Natural killer cell (primary cell): ENCODE results near the gene CDKL4. TPM values are rescaled to one million over a fixed set of nuclear protein-coding genes. Genes with fewer than 3 reads are reported as not detected.

Experiments
- ATAC-seq, 3 donors: fragments of 150-1000 bp in 2 of 3; fragments of 200-7000 bp in 1 of 3; cut with Tn5 transposase; 1 replicate in 1 of 3; 2 replicates in 2 of 3; pipeline ENCODE4 v1.10.0; 2021; ENCODE audit warnings: mild to moderate bottlenecking in 2 of 3, moderate library complexity in 2 of 3
- DNase-seq, 2 donors: peaks; one replicate each; pipeline versions ENCODE4 v3.0.0 to v3.0.0-alpha.2; 2013 to 2021; ENCODE audit warnings: mixed read lengths in 1 of 2
- H3K27ac ChIP-seq: one replicate; pipeline ENCODE4 v1.5.1; 2013; ENCODE audit warnings: mild to moderate bottlenecking, low read length
- H3K27me3 ChIP-seq: one replicate; pipeline ENCODE4 v1.6.1; 2013; ENCODE audit warnings: low read length; ENCODE audit not compliant: control insufficient read depth, insufficient read depth
- H3K36me3 ChIP-seq: one replicate; pipeline ENCODE4 v1.6.1; 2013; ENCODE audit warnings: low read length; ENCODE audit not compliant: control insufficient read depth, insufficient read depth
- H3K4me1 ChIP-seq: one replicate; pipeline ENCODE4 v1.6.1; 2013; ENCODE audit warnings: low read length; ENCODE audit not compliant: control insufficient read depth, insufficient read depth
- H3K4me3 ChIP-seq: one replicate; pipeline ENCODE4 v1.5.1; 2013; ENCODE audit warnings: low read length
- H3K9me3 ChIP-seq: one replicate; pipeline ENCODE4 v1.6.1; 2013; ENCODE audit warnings: low read length; ENCODE audit not compliant: control insufficient read depth, insufficient read depth
- H3K27ac Mint-ChIP-seq, 2 donors: one replicate each; pipeline ENCODE4 v1.8.0; 2022; ENCODE audit warnings: mild to moderate bottlenecking in 2 of 2, mixed read lengths in 2 of 2, moderate library complexity in 1 of 2
- H3K27me3 Mint-ChIP-seq, 2 donors: one replicate each; pipeline ENCODE4 v1.8.0; 2022; ENCODE audit warnings: low read depth in 2 of 2, mixed read lengths in 2 of 2
- H3K36me3 Mint-ChIP-seq: one replicate; pipeline ENCODE4 v1.8.0; 2022; ENCODE audit warnings: mixed read lengths
- H3K4me1 Mint-ChIP-seq, 2 donors: one replicate each; pipeline ENCODE4 v1.8.0; 2022; ENCODE audit warnings: mixed read lengths in 2 of 2
- H3K4me3 Mint-ChIP-seq: one replicate; pipeline ENCODE4 v1.8.0; 2022; ENCODE audit warnings: mild to moderate bottlenecking, moderate library complexity, mixed read lengths
- H3K9me3 Mint-ChIP-seq, 2 donors: one replicate each; pipeline ENCODE4 v1.8.0; 2022; ENCODE audit warnings: mixed read lengths in 2 of 2
- CTCF ChIP-seq: fragments of 200-600 bp; IDR thresholded peaks from one replicate; pipeline ENCODE4 v1.8.0; 2022; ENCODE audit warnings: antibody characterized with exemption
- WGBS: methylation state at CpG from one replicate; pipeline ENCODE4 v1.1.7; 2013; ENCODE audit warnings: missing lambda C conversion rate; ENCODE audit not compliant: insufficient coverage; 5-methylcytosine and 5-hydroxymethylcytosine counted together
- intact Hi-C: fragments of 100-400 bp; cut with micrococcal nuclease; formaldehyde crosslinking; loops from one replicate; pipeline ENCODE4 v1.14.2; 2022
- total RNA-seq, 4 donors: library from RNA; stranded (reverse); fragments of 120-200 nt in 1 of 4; gene quantifications; one replicate each; pipeline versions ENCODE4 v1.2.3 to v1.2.4, GENCODE V29; 2013 to 2022

The CDKL4 gene
- total RNA-seq, 3 donors from 2014 or later (not counting 1 experiment from before 2014, with no cell fraction given) = not detected

GRCh38 chr2:39269941-39270340 is 26.2 kb upstream of the CDKL4 start:
- H3K9me3 Mint-ChIP-seq = no peaks in the 10 kb centered on the region
- intact Hi-C loops = no loop called here
- TF ChIP-seq CTCF = no peak

GRCh38 chr2:39266916-39267434 is 23.2 kb upstream of the CDKL4 start:
- Mint-ChIP-seq H3K4me1 (peaks cover 20 to 21% of the 10 kb centered on the region in 2 donors), H3K27me3 (no peaks in the 10 kb centered on the region), H3K9me3 (no peaks in the 10 kb centered on the region), H3K36me3 (no peaks in the 10 kb centered on the region), H3K4me3 (no peak overlapping the region), H3K27ac (peak overlapping the region; percentile 76)
- Histone ChIP-seq H3K4me3 (no peak overlapping the region), H3K4me1 (no peaks in the 10 kb centered on the region), H3K36me3 (no peaks in the 10 kb centered on the region), H3K27me3 (no peaks in the 10 kb centered on the region), H3K27ac (no peak overlapping the region), H3K9me3 (no peaks in the 10 kb centered on the region)
- intact Hi-C loops = no loop called here
- no peak for DNase-seq
- WGBS = 100% methylated on average over 3 of the region's 3 CpGs
- ATAC-seq = no peak
- no peak for TF ChIP-seq CTCF

More at GRCh38 chr2:39269941-39270340, 26.2 kb upstream of the CDKL4 start:
- ATAC-seq (no peak), DNase-seq (no peak)
- no peak overlapping the region for H3K4me3 Mint-ChIP-seq
- no peaks in the 10 kb centered on the region for H3K36me3 Mint-ChIP-seq
- H3K27me3 Mint-ChIP-seq = no peaks in the 10 kb centered on the region
- Histone ChIP-seq H3K4me3 (no peak overlapping the region), H3K27me3 (no peaks in the 10 kb centered on the region), H3K36me3 (peaks cover 5% of the 10 kb centered on the region), H3K27ac (no peak overlapping the region), H3K9me3 (no peaks in the 10 kb centered on the region), H3K4me1 (no peaks in the 10 kb centered on the region)
- H3K4me1 Mint-ChIP-seq = peaks cover 14 to 16% of the 10 kb centered on the region in 2 donors
- WGBS = 94% methylated on average over 3 of the region's 3 CpGs
- no peak overlapping the region for H3K27ac Mint-ChIP-seq

GRCh38 chr2:39266139-39266805 is 22.5 kb upstream of the CDKL4 start:
- Mint-ChIP-seq H3K27me3 (no peaks in the 10 kb centered on the region), H3K27ac (peak overlapping the region; percentile 76), H3K9me3 (no peaks in the 10 kb centered on the region), H3K4me3 (peak overlapping the region; percentile 29), H3K36me3 (no peaks in the 10 kb centered on the region), H3K4me1 (peaks cover 20 to 21% of the 10 kb centered on the region in 2 donors)
- ATAC-seq = peak; percentile 37 to 65 (median 60)
- Histone ChIP-seq H3K4me3 (no peak overlapping the region), H3K36me3 (no peaks in the 10 kb centered on the region), H3K27me3 (no peaks in the 10 kb centered on the region), H3K4me1 (no peaks in the 10 kb centered on the region), H3K9me3 (no peaks in the 10 kb centered on the region), H3K27ac (no peak overlapping the region)
- 72% methylated on average over 2 of the region's 3 CpGs for WGBS
- no peak for TF ChIP-seq CTCF
- intact Hi-C loops = no loop called here
- peak in 1 of 2 donors; percentile 17 for DNase-seq

GRCh38 chr2:39265315-39265714 is 21.5 kb upstream of the CDKL4 start:
- 57% methylated on average over 1 of the region's 2 CpGs for WGBS
- Mint-ChIP-seq H3K4me3 (no peak overlapping the region), H3K4me1 (peaks cover 20 to 21% of the 10 kb centered on the region in 2 donors), H3K36me3 (no peaks in the 10 kb centered on the region), H3K27me3 (no peaks in the 10 kb centered on the region), H3K27ac (peak overlapping the region; percentile 66 to 76), H3K9me3 (no peaks in the 10 kb centered on the region)
- no peaks in the 10 kb centered on the region for H3K9me3 ChIP-seq
- no peaks in the 10 kb centered on the region for H3K27me3 ChIP-seq
- no peaks in the 10 kb centered on the region for H3K4me1 ChIP-seq
- no peak overlapping the region for H3K4me3 ChIP-seq
- H3K36me3 ChIP-seq = no peaks in the 10 kb centered on the region
- intact Hi-C loops = no loop called here
- DNase-seq (no peak), ATAC-seq (no peak)
- peak overlapping the region; percentile 38 for H3K27ac ChIP-seq
- no peak for TF ChIP-seq CTCF
